AG09309 (cell line): Measurements from ENCODE around the gene TPGS1.
A peak's percentile ranks its signal among the peaks of the same experiment; 100 is the strongest.

Source experiments
- DNase-seq: peaks from one replicate; pipeline ENCODE4 v3.0.0-alpha.2; 2010; ENCODE audit warnings: low read depth
- H3K4me3 ChIP-seq: 2 replicates; pipeline ENCODE4 v1.5.1; 2011; ENCODE audit warnings: mild to moderate bottlenecking, low read depth, low read length, moderate library complexity; ENCODE audit not compliant: control insufficient read depth
- CTCF ChIP-seq: IDR thresholded peaks from 2 replicates; pipeline ENCODE4 v1.5.1; 2011; ENCODE audit warnings: mild to moderate bottlenecking, low read depth, low read length, inconsistent platforms; ENCODE audit not compliant: insufficient read depth, control insufficient read depth; ENCODE audit errors: missing control alignments

The TPGS1 gene

GRCh38 chr19:524062-524674 is 16.9 kb downstream of the TPGS1 start:
- DNase-seq, result no peak
- no peak overlapping the region for H3K4me3 ChIP-seq
- TF ChIP-seq CTCF, result no peak

- no peak for TF ChIP-seq CTCF
- no peak for DNase-seq
- H3K4me3 ChIP-seq, result no peak overlapping the region
Measured at GRCh38 chr19:525029-525428, 17.7 kb downstream of the TPGS1 start.

GRCh38 chr19:525857-526419 is 18.6 kb downstream of the TPGS1 start:
- H3K4me3 ChIP-seq, result no peak overlapping the region
- TF ChIP-seq CTCF, result no peak
- DNase-seq, result no peak

GRCh38 chr19:530134-531008 is 23.1 kb downstream of the TPGS1 start:
- DNase-seq, result no peak
- TF ChIP-seq CTCF, result no peak
- H3K4me3 ChIP-seq, result peak overlapping the region; percentile 63

- no peak for TF ChIP-seq CTCF
- DNase-seq, result no peak
- peak overlapping the region; percentile 98 for H3K4me3 ChIP-seq
Measured at GRCh38 chr19:531009-531752, 23.9 kb downstream of the TPGS1 start.

GRCh38 chr19:531753-532560 is 24.7 kb downstream of the TPGS1 start, which contains the start of gene CDC34:
Gene CDC34 (plus strand): TSS chr19:531760. CDS start chr19:531932, 172 bp downstream.
- DNase-seq, result no peak
- H3K4me3 ChIP-seq, result peak within 1 kb of the TSS; percentile 98
- no peak for TF ChIP-seq CTCF
